SK-N-SH treated with all-trans-retinoic acid at 6 μM for 48 hours (cell line): ENCODE data around the gene ARL16.

Source experiments
- ATAC-seq: fragments of 200-7000 bp; cut with Tn5 transposase; 3 replicates; pipeline ENCODE4 v1.9.1; 2020; ENCODE audit warnings: mild to moderate bottlenecking, moderate library complexity
- ARNTL ChIP-seq: fragments of 450-650 bp; formaldehyde crosslinking; IDR thresholded peaks from 2 replicates; pipeline ENCODE4 v1.5.0; 2020; ENCODE audit warnings: low read depth, mild to moderate bottlenecking, moderate library complexity, borderline replicate concordance
- BACH2 ChIP-seq: fragments of 250-450 bp; sonication (Bioruptor Pico); IDR thresholded peaks from 2 replicates; pipeline ENCODE4 v1.9.0; 2021; ENCODE audit warnings: mild to moderate bottlenecking, borderline replicate concordance
- CREB5 ChIP-seq: fragments of 250-450 bp; sonication (Bioruptor Pico); IDR thresholded peaks from 2 replicates; pipeline ENCODE4 v1.5.1; 2020; ENCODE audit warnings: low read depth, mild to moderate bottlenecking, moderate library complexity
- CSDC2 ChIP-seq: fragments of 250-450 bp; sonication (Bioruptor Pico); IDR thresholded peaks from 2 replicates; pipeline ENCODE4 v1.5.0; 2020; ENCODE audit warnings: mild to moderate bottlenecking, moderate library complexity
- CSRNP3 ChIP-seq: fragments of 250-450 bp; sonication (Bioruptor Pico); IDR thresholded peaks from 2 replicates; pipeline ENCODE4 v1.5.1; 2021; ENCODE audit warnings: mild to moderate bottlenecking, moderate library complexity
- ESRRG ChIP-seq: fragments of 250-450 bp; sonication (Bioruptor Pico); IDR thresholded peaks from 2 replicates; pipeline ENCODE4 v1.6.1; 2021; ENCODE audit warnings: mild to moderate bottlenecking
- GLIS3 ChIP-seq: fragments of 250-450 bp; sonication (Bioruptor Pico); IDR thresholded peaks from 2 replicates; pipeline ENCODE4 v1.5.0; 2020; ENCODE audit warnings: mild to moderate bottlenecking, moderate library complexity
- ISL1 ChIP-seq: fragments of 250-450 bp; sonication (Bioruptor Pico); IDR thresholded peaks from 2 replicates; pipeline ENCODE4 v2.1.2; 2022; ENCODE audit warnings: mild to moderate bottlenecking, moderate library complexity
- OSR1 ChIP-seq: fragments of 250-450 bp; sonication (Bioruptor Pico); IDR thresholded peaks from 2 replicates; pipeline ENCODE4 v1.8.0; 2022; ENCODE audit warnings: moderate library complexity, mild to moderate bottlenecking, inconsistent platforms
- POU6F1 ChIP-seq: fragments of 250-450 bp; sonication (Bioruptor Pico); IDR thresholded peaks from 2 replicates; pipeline ENCODE4 v1.8.0; 2021; ENCODE audit warnings: low read depth, mild to moderate bottlenecking, moderate library complexity, borderline replicate concordance
- PPARA ChIP-seq: fragments of 250-450 bp; sonication (Bioruptor Pico); IDR thresholded peaks from 2 replicates; pipeline ENCODE4 v1.5.0; 2020; ENCODE audit warnings: mild to moderate bottlenecking, borderline replicate concordance
- RARB ChIP-seq: fragments of 250-450 bp; sonication (Bioruptor Pico); IDR thresholded peaks from 2 replicates; pipeline ENCODE4 v1.8.0; 2021; ENCODE audit warnings: mild to moderate bottlenecking, moderate library complexity
- SNAI2 ChIP-seq: fragments of 250-450 bp; sonication (Bioruptor Pico); IDR thresholded peaks from 2 replicates; pipeline ENCODE4 v1.5.0; 2020; ENCODE audit warnings: mild to moderate bottlenecking, moderate library complexity
- TCF4 ChIP-seq: fragments of 250-450 bp; sonication (Bioruptor Pico); IDR thresholded peaks from 2 replicates; pipeline ENCODE4 v1.8.0; 2021; ENCODE audit warnings: mild to moderate bottlenecking, moderate library complexity, borderline replicate concordance
- TOX ChIP-seq: fragments of 250-450 bp; sonication (Bioruptor Pico); IDR thresholded peaks from 2 replicates; pipeline ENCODE4 v1.8.0; 2021; ENCODE audit warnings: mild to moderate bottlenecking, moderate library complexity, borderline replicate concordance
- ZC3H10 ChIP-seq: fragments of 250-450 bp; sonication (Bioruptor Pico); IDR thresholded peaks from 2 replicates; pipeline ENCODE4 v1.5.1; 2021; ENCODE audit warnings: mild to moderate bottlenecking, moderate library complexity
- ZFP3 ChIP-seq: fragments of 250-450 bp; sonication (Bioruptor Pico); IDR thresholded peaks from 2 replicates; pipeline ENCODE4 v1.5.0; 2020; ENCODE audit warnings: mild to moderate bottlenecking, moderate library complexity
- ZFP30 ChIP-seq: fragments of 450-650 bp; formaldehyde crosslinking; IDR thresholded peaks from 2 replicates; pipeline ENCODE4 v1.5.0; 2022; ENCODE audit warnings: mild to moderate bottlenecking, moderate library complexity
- ZNF565 ChIP-seq: fragments of 450-650 bp; formaldehyde crosslinking; conservative IDR thresholded peaks from 2 replicates; pipeline ENCODE4 v1.5.0; 2020; ENCODE audit warnings: low read depth, mild to moderate bottlenecking, moderate library complexity
- ZNF70 ChIP-seq: fragments of 450-650 bp; formaldehyde crosslinking; IDR thresholded peaks from 2 replicates; pipeline ENCODE4 v1.5.0; 2020; ENCODE audit warnings: mild to moderate bottlenecking, moderate library complexity
- ZNF8 ChIP-seq: fragments of 450-650 bp; formaldehyde crosslinking; IDR thresholded peaks from 2 replicates; pipeline ENCODE4 v1.5.0; 2020; ENCODE audit warnings: mild to moderate bottlenecking, moderate library complexity
- TF ChIP-seq, protein P1 (sequence below): fragments of 250-450 bp; sonication (Bioruptor Pico); IDR thresholded peaks from 2 replicates; pipeline ENCODE4 v1.5.0; 2020; ENCODE audit warnings: mild to moderate bottlenecking, moderate library complexity
- TF ChIP-seq, protein P2 (sequence below): fragments of 250-450 bp; sonication (Bioruptor Pico); IDR thresholded peaks from 2 replicates; pipeline ENCODE4 v1.8.0; 2020; ENCODE audit warnings: mild to moderate bottlenecking, moderate library complexity, borderline replicate concordance

ARL16 gene

GRCh38 chr17:81650951-81651350, 32.6 kb downstream of the ARL16 start:
- TF ChIP-seq POU6F1 (CRISPR knock-in tag) (no peak), ZNF565 (CRISPR knock-in tag) (no peak), ARNTL (CRISPR knock-in tag) (no peak), ISL1 (no peak), ESRRG (CRISPR knock-in tag) (no peak), OSR1 (CRISPR knock-in tag) (no peak), CSDC2 (CRISPR knock-in tag) (no peak), ZNF70 (CRISPR knock-in tag) (no peak), CSRNP3 (CRISPR knock-in tag) (no peak), ZFP3 (no peak), BACH2 (CRISPR knock-in tag) (no peak), TCF4 (CRISPR knock-in tag) (no peak), ZNF8 (no peak), GLIS3 (CRISPR knock-in tag) (no peak), ZFP30 (no peak), PPARA (CRISPR knock-in tag) (no peak), SNAI2 (CRISPR knock-in tag) (no peak), ZC3H10 (CRISPR knock-in tag) (no peak), RARB (CRISPR knock-in tag) (no peak), TOX (CRISPR knock-in tag) (no peak)

GRCh38 chr17:81648707-81649085, 34.9 kb downstream of the ARL16 start:
- no peak for ATAC-seq
- no peak for TF ChIP-seq ZNF70 (CRISPR knock-in tag)

More at GRCh38 chr17:81650951-81651350, 32.6 kb downstream of the ARL16 start:
- ATAC-seq = peak; percentile 2

DNA sequence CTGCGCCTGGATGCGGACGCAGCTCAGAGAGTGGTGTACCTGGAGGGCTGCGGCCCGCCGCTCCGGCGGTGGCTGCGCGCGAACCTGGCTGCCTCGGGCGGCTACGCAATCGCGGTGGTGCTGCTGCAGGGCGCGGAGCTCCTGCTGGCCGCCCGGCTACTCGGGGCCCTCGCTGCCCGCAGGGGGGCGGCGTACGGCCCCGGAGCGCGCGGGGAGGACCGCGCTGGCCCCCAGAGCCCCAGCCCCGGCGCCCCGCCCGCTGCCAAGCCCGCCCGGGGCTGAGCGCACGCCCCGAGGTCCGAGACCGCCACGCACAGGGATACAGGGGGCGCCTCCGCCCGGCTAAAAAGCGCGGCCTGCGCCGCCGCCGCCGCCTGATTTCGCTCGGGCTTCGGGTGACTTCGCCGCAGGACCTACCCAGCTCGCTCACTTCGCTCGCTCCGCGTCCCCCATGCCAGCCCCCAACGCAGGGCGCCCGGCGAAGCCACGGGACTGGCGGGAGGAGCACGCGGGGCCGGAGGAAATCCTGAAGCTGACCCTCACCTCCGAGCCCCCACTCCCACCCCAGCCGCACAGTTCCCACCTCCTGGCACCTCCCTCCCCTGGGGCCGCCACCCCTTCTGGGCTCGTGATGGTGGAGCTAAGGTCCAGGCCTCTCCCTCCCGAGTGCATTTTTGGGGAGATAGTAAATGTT, 35.4 kb downstream of the ARL16 start:
- ATAC-seq = no peak
- no peak for TF ChIP-seq BACH2 (CRISPR knock-in tag)
- TF ChIP-seq ARNTL (CRISPR knock-in tag) = no peak
- TF ChIP-seq SNAI2 (CRISPR knock-in tag) = no peak
- TF ChIP-seq RARB (CRISPR knock-in tag) = no peak
- no peak for TF ChIP-seq ZFP3
- no peak for TF ChIP-seq ZFP30
- TF ChIP-seq GLIS3 (CRISPR knock-in tag) = no peak
- no peak for TF ChIP-seq ZNF70 (CRISPR knock-in tag)
- TF ChIP-seq, protein P1, sequence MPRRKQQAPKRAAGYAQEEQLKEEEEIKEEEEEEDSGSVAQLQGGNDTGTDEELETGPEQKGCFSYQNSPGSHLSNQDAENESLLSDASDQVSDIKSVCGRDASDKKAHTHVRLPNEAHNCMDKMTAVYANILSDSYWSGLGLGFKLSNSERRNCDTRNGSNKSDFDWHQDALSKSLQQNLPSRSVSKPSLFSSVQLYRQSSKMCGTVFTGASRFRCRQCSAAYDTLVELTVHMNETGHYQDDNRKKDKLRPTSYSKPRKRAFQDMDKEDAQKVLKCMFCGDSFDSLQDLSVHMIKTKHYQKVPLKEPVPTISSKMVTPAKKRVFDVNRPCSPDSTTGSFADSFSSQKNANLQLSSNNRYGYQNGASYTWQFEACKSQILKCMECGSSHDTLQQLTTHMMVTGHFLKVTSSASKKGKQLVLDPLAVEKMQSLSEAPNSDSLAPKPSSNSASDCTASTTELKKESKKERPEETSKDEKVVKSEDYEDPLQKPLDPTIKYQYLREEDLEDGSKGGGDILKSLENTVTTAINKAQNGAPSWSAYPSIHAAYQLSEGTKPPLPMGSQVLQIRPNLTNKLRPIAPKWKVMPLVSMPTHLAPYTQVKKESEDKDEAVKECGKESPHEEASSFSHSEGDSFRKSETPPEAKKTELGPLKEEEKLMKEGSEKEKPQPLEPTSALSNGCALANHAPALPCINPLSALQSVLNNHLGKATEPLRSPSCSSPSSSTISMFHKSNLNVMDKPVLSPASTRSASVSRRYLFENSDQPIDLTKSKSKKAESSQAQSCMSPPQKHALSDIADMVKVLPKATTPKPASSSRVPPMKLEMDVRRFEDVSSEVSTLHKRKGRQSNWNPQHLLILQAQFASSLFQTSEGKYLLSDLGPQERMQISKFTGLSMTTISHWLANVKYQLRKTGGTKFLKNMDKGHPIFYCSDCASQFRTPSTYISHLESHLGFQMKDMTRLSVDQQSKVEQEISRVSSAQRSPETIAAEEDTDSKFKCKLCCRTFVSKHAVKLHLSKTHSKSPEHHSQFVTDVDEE (CRISPR knock-in tag) = no peak
- TF ChIP-seq TOX (CRISPR knock-in tag) = no peak

DNA sequence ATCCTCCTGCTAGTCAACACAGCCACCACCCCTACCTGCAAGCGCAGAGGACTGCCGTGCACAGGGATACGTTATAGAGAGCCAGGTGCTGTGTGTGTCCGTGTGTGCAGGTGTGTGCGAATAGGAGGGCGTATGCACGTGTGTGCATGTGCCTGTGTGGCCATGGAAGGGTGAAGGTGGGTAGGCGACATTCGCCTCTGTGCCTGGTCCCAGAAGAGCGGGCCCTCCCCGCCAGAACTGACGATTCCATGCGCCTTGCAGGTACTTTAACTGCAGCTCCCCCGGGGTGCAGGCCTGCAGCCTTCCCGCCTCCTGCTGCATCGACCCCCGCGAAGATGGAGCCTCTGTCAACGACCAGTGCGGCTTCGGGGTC, 36.0 kb downstream of the ARL16 start:
- no peak for ATAC-seq
- no peak for TF ChIP-seq ZNF8
- no peak for TF ChIP-seq OSR1 (CRISPR knock-in tag)
- no peak for TF ChIP-seq SNAI2 (CRISPR knock-in tag)
- TF ChIP-seq CSDC2 (CRISPR knock-in tag) = no peak
- no peak for TF ChIP-seq ESRRG (CRISPR knock-in tag)
- no peak for TF ChIP-seq ISL1
- TF ChIP-seq TCF4 (CRISPR knock-in tag) = no peak
- TF ChIP-seq, protein P2, sequence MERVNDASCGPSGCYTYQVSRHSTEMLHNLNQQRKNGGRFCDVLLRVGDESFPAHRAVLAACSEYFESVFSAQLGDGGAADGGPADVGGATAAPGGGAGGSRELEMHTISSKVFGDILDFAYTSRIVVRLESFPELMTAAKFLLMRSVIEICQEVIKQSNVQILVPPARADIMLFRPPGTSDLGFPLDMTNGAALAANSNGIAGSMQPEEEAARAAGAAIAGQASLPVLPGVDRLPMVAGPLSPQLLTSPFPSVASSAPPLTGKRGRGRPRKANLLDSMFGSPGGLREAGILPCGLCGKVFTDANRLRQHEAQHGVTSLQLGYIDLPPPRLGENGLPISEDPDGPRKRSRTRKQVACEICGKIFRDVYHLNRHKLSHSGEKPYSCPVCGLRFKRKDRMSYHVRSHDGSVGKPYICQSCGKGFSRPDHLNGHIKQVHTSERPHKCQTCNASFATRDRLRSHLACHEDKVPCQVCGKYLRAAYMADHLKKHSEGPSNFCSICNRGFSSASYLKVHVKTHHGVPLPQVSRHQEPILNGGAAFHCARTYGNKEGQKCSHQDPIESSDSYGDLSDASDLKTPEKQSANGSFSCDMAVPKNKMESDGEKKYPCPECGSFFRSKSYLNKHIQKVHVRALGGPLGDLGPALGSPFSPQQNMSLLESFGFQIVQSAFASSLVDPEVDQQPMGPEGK = no peak
- no peak for TF ChIP-seq CREB5 (CRISPR knock-in tag)
- no peak for TF ChIP-seq ZFP30
- TF ChIP-seq ZNF70 (CRISPR knock-in tag) = no peak
- TF ChIP-seq, protein P1 (CRISPR knock-in tag) = no peak
